ENCODE measurements around the gene TPPP2. TPM values are rescaled to one million over a fixed set of nuclear protein-coding genes. Genes with fewer than 3 reads are reported as not detected.

The TPPP2 gene
- total RNA-seq, 1 donor from 2014 or later: not detected

GRCh38 chr14:21075719-21076437, 45.9 kb downstream of the TPPP2 start:
- no peak for DNase-seq (ENCODE audit: low read depth, low spot score)

- DNase-seq (ENCODE audit: low read depth, low spot score): no peak
Measured at GRCh38 chr14:21077672-21078071, 47.7 kb downstream of the TPPP2 start.

DNA sequence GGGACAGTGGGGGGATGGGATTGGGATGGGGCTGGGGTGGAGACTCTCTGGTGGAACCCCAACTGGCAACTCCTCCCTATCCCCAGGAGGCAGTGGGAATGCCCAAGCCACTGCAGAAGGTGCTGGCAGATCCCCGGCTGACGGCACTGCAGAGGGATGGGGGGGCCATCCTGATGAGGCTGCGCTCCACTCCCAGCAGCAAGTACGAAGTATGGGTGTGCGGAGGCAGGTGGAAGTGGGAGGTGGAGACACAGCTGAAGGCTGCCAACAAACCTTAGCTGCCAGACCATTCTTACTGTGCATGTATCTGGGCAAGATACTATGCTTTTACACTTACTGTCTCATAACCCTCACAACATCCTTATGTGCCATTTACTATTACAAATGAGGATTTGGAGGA, 48.3 kb downstream of the TPPP2 start:
- DNase-seq (ENCODE audit: low read depth, low spot score): no peak

- DNase-seq (ENCODE audit: low read depth, low spot score): no peak
Measured at GRCh38 chr14:21078726-21079125, 48.7 kb downstream of the TPPP2 start.

DNA sequence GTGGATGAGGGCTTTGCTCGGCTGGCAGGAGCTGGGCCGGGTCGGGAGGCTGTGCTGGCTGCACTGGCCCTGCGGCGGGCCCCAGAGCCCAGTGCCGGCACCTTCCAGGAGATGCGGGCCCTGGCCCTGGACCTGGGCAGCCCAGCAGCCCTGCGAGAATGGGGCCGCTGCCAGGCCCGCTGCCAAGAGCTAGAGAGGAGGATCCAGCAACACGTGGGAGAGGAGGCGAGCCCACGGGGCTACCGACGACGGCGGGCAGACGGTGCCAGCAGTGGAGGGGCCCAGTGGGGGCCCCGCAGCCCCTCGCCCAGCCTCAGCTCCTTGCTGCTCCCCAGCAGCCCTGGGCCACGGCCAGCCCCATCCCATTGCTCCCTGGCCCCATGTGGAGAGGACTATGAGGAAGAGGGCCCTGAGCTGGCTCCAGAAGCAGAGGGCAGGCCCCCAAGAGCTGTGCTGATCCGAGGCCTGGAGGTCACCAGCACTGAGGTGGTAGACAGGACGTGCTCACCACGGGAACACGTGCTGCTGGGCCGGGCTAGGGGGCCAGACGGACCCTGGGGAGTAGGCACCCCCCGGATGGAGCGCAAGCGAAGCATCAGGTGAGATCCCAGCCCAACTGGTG, 51.6 kb downstream of the TPPP2 start:
- no peak for DNase-seq (ENCODE audit: low read depth, low spot score)

Other genes with a start within 250 kb of the TPPP2 start
- 0.07 TPM in 1 of 2 replicates, not detected in the other for gene RNASE6, start 248.9 kb upstream of the TPPP2 start, total RNA-seq
- gene RNASE1, start 227.4 kb upstream of the TPPP2 start, total RNA-seq: 75.5 and 99.7 TPM in 2 replicates
- gene RNASE3, start 138.8 kb upstream of the TPPP2 start, total RNA-seq: not detected in 2 replicates
- gene RNASE2, start 74.7 kb upstream of the TPPP2 start, total RNA-seq: not detected in 2 replicates
- gene METTL17, start 40.2 kb upstream of the TPPP2 start, total RNA-seq: 31.9 and 33.2 TPM in 2 replicates
- gene SLC39A2, start 30.9 kb upstream of the TPPP2 start, total RNA-seq: not detected in 2 replicates
- gene NDRG2, start 5.2 kb upstream of the TPPP2 start, total RNA-seq: 0.11 and 0.13 TPM in 2 replicates
- not detected in 2 replicates for gene RNASE13, start 4.6 kb downstream of the TPPP2 start, total RNA-seq
- not detected in 2 replicates for gene RNASE7, start 12.1 kb downstream of the TPPP2 start, total RNA-seq
- gene RNASE8, start 27.6 kb downstream of the TPPP2 start, total RNA-seq: not detected in 2 replicates
- 4.1 and 6.2 TPM in 2 replicates for gene ARHGEF40, start 40.1 kb downstream of the TPPP2 start, total RNA-seq
- 3.9 and 4.2 TPM in 2 replicates for gene ZNF219, start 68.4 kb downstream of the TPPP2 start, total RNA-seq
- gene TMEM253, start 70.8 kb downstream of the TPPP2 start, total RNA-seq: not detected in 2 replicates
- gene OR5AU1, start 125.8 kb downstream of the TPPP2 start, total RNA-seq: not detected in 2 replicates
- 905 and 1,085 TPM in 2 replicates for gene HNRNPC, start 239.2 kb downstream of the TPPP2 start, total RNA-seq
- gene RPGRIP1, start 249.9 kb downstream of the TPPP2 start, total RNA-seq: not detected in 2 replicates